Measurements from ENCODE around the gene DNAH12. TPM values are rescaled to one million over a fixed set of nuclear protein-coding genes. Genes with fewer than 3 reads are reported as not detected.

DNAH12 gene
- total RNA-seq, 1 donor from 2014 or later = not detected

- Histone ChIP-seq H3K4me1 (no peaks in the 10 kb centered on the region), H3K27ac (no peak overlapping the region), H3K36me3 (no peaks in the 10 kb centered on the region), H3K9me3 (no peaks in the 10 kb centered on the region), H3K4me3 (no peak overlapping the region), H3K27me3 (no peaks in the 10 kb centered on the region)
- no peak for TF ChIP-seq CTCF (IDR thresholded peaks at IDR 0.05)
- intact Hi-C loops (cut with DNase I) = no loop called here
- DNase-seq (ENCODE audit: low spot score in 2 of 2) = no peak
These were observed 14.0 kb downstream of the DNAH12 start for GRCh38 chr3:57530071-57530608.

- intact Hi-C loops (cut with DNase I) = no loop called here
- Histone ChIP-seq H3K27me3 (no peaks in the 10 kb centered on the region), H3K9me3 (no peaks in the 10 kb centered on the region), H3K36me3 (no peaks in the 10 kb centered on the region), H3K4me1 (no peaks in the 10 kb centered on the region), H3K27ac (no peak overlapping the region), H3K4me3 (no peak overlapping the region)
- no peak for TF ChIP-seq CTCF (IDR thresholded peaks at IDR 0.05)
- DNase-seq (ENCODE audit: low spot score in 2 of 2) = no peak
These were observed 25.7 kb downstream of the DNAH12 start for GRCh38 chr3:57518276-57518915.

- H3K4me1 ChIP-seq = no peaks in the 10 kb centered on the region
- H3K27ac ChIP-seq = no peak overlapping the region
- no peak for DNase-seq (ENCODE audit: low spot score in 2 of 2)
- no peaks in the 10 kb centered on the region for H3K36me3 ChIP-seq
- H3K4me3 ChIP-seq = no peak overlapping the region
- TF ChIP-seq CTCF (IDR thresholded peaks at IDR 0.05) = no peak
- intact Hi-C loops (cut with DNase I) = no loop called here
- no peaks in the 10 kb centered on the region for H3K27me3 ChIP-seq
- no peaks in the 10 kb centered on the region for H3K9me3 ChIP-seq
These were observed 32.0 kb downstream of the DNAH12 start for GRCh38 chr3:57512166-57512565.

GRCh38 chr3:57505901-57506300 is 38.2 kb downstream of the DNAH12 start:
- Histone ChIP-seq H3K27me3 (no peaks in the 10 kb centered on the region), H3K27ac (no peak overlapping the region), H3K9me3 (no peaks in the 10 kb centered on the region), H3K4me1 (no peaks in the 10 kb centered on the region), H3K4me3 (no peak overlapping the region), H3K36me3 (no peaks in the 10 kb centered on the region)
- no peak for DNase-seq (ENCODE audit: low spot score in 2 of 2)
- intact Hi-C loops (cut with DNase I) = no loop called here
- TF ChIP-seq CTCF (IDR thresholded peaks at IDR 0.05) = no peak

GRCh38 chr3:57500506-57500905 is 43.6 kb downstream of the DNAH12 start:
- no peaks in the 10 kb centered on the region for H3K27me3 ChIP-seq

More at GRCh38 chr3:57500506-57500905, 43.6 kb downstream of the DNAH12 start:
- Histone ChIP-seq H3K9me3 (no peaks in the 10 kb centered on the region), H3K36me3 (no peaks in the 10 kb centered on the region), H3K4me1 (no peaks in the 10 kb centered on the region), H3K4me3 (no peak overlapping the region), H3K27ac (no peak overlapping the region)
- TF ChIP-seq CTCF (IDR thresholded peaks at IDR 0.05) = no peak
- intact Hi-C loops (cut with DNase I) = no loop called here
- DNase-seq (ENCODE audit: low spot score in 2 of 2) = no peak
